ENCODE measurements around the gene GFM2. TPM values are rescaled to one million over a fixed set of nuclear protein-coding genes. Genes with fewer than 3 reads are reported as not detected.

The GFM2 gene
- total and polyA plus RNA-seq, 2 of the 8 experiments (the other 6 are each of a cell fraction or from before 2014, with no cell fraction given) = 17.8 to 30.6 TPM

GRCh38 chr5:74766849-74767578 lies at the start of gene GFM2, which contains the start of gene NSA2 (continued):
- TF ChIP-seq ATF2 (IDR thresholded peaks at IDR 0.05; ENCODE audit: low read length) (0 out of 2 replicates have a peak, but pooled peaks have one; percentile 38), KDM5A (IDR thresholded peaks at IDR 0.05; ENCODE audit: low read length) (peak; percentile 80), YY1 (IDR thresholded peaks at IDR 0.05; ENCODE audit: low read depth, low read length) (0 out of 2 replicates have a peak, but pooled peaks have one; percentile 45)
